ENCODE measurements around the gene SHBG. TPM values are rescaled to one million over a fixed set of nuclear protein-coding genes. Genes with fewer than 3 reads are reported as not detected.
"Not testable (repeated sequence)": the region's sequence is repeated elsewhere in the genome, so short reads cannot be mapped to it uniquely, and the experiment has no call there.

Gene SHBG, protein sequence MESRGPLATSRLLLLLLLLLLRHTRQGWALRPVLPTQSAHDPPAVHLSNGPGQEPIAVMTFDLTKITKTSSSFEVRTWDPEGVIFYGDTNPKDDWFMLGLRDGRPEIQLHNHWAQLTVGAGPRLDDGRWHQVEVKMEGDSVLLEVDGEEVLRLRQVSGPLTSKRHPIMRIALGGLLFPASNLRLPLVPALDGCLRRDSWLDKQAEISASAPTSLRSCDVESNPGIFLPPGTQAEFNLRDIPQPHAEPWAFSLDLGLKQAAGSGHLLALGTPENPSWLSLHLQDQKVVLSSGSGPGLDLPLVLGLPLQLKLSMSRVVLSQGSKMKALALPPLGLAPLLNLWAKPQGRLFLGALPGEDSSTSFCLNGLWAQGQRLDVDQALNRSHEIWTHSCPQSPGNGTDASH
- total RNA-seq (2014; rRNA removed; shearing (Covaris generic)) = 2.8 TPM in 1 of 2 replicates, not detected in the other

DNA sequence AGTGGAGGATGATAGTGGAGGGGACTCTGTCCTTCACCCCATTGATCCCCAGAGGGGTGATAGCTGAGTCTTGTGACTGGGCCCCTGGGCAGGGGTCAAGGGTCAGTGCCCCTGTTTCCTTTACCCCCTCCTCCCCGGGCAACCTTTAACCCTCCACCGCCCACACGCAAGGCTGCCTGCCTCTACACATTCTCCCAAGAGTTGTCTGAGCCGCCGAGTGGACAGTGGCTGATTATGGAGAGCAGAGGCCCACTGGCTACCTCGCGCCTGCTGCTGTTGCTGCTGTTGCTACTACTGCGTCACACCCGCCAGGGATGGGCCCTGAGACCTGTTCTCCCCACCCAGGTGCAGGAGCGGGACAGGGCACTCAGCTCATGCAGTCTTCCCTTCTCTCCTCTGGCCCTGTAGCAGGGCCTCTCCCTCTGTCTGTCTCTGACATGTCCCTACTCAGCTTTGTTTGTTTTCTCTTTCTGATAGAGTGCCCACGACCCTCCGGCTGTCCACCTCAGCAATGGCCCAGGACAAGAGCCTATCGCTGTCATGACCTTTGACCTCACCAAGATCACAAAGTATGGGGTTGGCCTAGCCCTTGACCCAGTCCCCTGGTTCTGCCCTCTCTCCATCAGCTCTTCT is at the start of gene SHBG:
Gene SHBG, plus strand, starts transcription at position 197 of the 633 bp plus-strand sequence. Its CDS starts 38 bp downstream, at position 235.
- DNase-seq (ENCODE audit: low spot score) = no peak

DNA sequence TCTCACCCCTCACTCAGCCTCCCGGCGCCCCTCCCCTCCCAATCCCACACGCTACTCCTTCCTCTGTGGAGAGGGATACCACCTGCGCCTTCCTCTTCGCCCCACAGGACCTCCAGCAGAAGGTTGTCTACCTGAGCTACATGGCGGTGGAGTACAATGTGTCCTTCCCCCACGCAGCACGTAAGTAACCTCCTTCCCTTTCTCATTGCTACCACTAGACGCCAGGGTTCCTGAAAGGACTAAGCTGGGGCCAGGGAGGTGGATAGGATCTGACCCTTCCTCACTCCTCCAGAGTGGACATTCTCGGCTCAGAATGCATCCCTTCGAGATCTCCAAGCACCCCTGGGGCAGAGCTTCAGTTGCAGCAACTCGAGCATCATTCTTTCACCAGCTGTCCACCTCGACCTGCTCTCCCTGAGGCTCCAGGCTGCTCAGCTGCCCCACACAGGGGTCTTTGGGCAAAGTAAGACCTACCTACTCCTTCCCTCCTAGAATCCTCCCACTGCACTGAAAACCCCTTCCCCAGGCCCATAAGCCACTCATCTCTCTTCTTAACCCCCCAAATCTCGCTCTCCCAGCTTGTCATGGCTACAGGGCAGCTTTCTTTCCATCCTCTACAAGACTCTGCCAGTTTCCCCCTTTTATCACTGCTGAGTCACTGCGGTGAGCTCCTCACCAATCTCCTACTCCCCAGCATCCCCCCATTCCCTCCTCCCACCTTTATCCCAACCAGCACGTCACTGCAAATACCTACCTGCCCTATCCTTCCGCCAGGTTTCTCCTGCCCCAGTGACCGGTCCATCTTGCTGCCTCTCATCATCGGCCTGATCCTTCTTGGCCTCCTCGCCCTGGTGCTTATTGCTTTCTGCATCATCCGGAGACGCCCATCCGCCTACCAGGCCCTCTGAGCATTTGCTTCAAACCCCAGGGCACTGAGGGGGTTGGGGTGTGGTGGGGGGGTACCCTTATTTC is 49.0 kb upstream of the SHBG start:
- peak; percentile 57 for DNase-seq (ENCODE audit: low spot score)

DNA sequence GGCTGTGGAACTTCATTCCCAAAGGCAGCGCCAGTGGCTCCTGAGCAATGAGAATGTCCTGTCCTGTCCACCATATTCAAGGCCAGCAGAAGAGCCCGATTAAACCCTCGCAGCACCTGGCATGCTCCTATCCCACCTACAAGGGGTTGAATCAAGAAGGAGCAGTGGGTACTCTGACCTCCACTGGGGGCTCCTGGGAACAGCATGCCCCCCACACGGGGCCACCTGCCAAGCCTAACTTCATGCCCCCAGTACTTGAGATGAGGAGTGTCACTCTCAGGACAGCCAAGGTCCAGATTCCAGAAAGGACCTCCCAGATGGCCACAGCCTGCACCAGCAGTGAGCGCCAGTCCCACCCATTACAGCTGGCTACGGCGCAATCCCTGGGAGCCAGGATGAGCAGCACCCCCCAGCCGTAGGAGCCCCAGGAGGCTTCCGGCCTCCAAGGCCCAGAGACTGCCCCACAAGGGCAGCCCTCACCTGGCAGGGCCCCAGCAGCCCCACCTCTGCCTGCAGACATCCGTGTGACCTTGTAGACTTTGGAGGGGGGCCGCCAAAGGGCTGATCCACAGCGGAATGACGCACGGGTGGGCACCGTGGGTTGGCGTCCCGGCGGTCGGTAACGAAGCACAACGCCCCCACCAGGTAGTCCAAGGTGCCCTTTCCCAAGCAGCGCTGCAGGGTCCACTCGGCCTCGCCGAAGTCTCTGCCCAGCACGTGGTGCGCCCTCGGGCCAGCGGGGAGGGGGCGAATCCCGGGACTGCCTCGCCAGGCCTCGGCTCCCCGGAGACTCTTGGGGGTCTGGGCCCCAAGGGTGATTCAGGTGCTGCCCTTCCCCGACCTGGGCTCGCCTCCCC is 47.3 kb upstream of the SHBG start:
- no peak for DNase-seq (ENCODE audit: low spot score)

DNA sequence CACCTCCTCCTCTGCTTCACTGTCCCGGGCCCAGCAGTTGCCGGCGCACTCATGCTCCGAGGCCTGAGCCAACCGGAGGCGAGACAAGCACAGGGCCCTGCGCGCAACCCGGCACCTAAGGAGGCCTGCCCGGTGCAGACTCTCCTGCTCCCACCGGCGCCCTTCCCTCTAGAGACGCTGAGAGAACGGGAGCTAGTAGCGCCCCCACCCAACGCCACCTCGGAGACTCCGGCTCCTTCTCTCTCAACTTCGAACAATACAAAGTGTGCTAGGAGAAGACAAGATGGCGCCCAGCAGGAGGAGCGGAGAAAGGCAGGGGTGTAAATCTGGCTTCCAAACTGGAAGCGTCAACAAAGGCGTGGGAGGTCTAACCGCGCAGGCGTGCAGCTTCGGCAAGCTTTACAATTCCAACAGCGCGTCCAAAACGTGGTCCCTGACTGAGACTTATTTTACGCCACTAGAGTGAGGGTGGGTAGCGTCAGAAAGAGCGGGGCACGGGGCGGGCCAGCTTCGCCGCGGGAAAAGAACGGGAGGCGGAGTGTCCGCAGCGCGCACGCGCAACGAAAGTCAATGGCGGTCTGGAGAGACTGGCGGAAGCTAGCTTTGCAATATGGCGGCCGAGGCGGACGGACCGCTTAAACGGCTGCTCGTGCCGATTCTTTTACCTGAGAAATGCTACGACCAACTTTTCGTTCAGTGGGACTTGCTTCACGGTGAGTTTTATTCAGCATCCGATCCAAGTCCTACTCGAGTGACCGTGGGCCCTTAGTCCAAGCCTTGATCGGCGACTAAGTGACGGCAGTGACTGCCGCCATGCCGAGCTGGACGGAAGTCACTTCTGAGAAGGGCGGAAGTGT is 46.5 kb upstream of the SHBG start, which contains the start of gene MPDU1:
Gene MPDU1, plus strand, starts transcription at position 600 of the 857 bp plus-strand sequence. Its CDS starts 11 bp downstream, at position 611.
- peak; percentile 93 for DNase-seq (ENCODE audit: low spot score)

DNA sequence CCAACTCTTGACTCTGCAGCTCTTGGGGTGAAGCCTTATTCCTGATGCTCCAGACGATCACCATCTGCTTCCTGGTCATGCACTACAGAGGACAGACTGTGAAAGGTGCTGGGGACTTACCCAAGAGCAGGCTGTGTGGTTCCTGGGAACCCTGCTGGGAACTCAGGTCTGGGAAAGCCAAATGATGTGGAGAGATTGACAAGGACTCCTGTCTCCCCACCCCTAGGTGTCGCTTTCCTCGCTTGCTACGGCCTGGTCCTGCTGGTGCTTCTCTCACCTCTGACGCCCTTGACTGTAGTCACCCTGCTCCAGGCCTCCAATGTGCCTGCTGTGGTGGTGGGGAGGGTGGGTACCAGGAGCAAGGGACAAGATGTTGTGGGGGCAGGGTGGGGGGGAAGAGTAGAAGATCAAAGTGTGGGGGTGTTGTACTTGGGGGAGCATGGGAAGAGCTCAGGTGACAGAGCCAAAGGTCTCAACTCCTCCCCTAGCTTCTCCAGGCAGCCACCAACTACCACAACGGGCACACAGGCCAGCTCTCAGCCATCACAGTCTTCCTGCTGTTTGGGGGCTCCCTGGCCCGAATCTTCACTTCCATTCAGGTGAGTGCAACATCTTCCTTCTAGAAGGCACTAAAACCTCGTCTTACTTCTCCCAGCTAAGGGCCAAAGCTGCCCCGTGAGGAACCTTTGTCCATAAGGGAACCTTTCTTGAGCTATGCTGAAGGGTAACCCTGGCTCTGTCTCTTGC is 43.1 kb upstream of the SHBG start:
- peak; percentile 45 for DNase-seq (ENCODE audit: low spot score)

DNA sequence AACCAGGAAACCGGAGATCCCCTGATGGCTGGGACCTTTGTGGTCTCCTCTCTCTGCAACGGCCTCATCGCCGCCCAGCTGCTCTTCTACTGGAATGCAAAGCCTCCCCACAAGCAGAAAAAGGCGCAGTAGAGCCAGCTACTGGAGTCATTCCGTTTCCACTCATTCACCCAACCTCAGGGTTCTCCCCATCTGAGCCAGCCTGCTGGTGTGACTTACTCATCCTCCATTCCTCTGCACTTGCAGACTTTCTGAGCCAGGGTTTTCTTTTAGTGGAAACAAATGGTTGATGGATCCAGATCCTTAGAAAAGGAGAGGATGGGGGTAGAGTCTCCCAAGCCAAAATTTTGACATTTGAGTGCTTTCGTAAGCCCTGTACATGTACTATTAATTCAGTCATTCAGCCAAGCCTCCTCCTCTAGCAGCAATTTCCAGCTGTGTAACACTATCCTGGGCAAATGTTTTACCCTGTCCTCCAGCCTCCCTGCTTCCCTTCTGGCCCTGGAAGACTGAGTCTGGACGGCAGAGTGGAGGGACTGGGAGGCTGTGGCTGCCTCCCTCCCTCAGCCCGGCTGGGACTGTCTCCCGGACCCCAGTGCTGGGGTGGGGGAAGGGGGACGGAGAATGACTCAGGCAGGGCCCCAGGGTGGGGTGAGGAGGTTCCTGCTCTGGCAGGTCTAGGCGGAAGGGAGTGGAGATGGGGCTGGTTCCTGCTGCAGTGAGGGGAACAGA is 42.3 kb upstream of the SHBG start:
- DNase-seq (ENCODE audit: low spot score) = peak; percentile 93

DNA sequence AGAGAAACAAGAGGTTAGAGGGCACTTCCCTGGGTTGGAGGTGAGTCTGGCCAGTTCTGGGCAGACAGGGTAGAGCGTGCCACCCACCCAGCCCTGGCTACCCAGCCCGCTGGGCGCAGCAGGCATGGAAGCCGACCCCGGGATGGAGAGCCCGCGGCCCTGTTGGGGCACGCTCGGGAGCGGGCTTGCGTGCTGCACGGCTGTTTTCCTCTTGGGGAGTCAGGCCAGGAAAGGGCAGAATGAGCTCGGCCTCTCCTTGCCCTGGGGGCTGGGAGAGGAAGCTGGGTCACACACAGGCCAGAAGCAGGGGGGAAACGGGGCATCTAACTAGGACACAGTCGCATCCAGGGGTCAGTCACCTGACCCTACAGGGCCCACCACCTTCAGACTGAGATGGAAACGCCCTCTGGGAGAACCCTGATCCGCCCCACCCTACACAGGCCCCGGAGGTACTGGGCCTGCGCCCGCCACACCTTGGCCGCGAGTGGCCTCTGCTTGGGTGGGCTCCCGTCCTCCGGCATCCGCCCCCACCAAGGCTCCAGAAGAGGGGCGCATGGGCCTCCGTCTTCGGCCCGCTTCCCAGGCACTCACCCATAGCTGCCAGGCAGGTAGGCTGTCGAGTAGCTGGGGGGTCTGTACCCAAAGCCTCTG is 41.3 kb upstream of the SHBG start:
- DNase-seq (ENCODE audit: low spot score) = no peak

DNA sequence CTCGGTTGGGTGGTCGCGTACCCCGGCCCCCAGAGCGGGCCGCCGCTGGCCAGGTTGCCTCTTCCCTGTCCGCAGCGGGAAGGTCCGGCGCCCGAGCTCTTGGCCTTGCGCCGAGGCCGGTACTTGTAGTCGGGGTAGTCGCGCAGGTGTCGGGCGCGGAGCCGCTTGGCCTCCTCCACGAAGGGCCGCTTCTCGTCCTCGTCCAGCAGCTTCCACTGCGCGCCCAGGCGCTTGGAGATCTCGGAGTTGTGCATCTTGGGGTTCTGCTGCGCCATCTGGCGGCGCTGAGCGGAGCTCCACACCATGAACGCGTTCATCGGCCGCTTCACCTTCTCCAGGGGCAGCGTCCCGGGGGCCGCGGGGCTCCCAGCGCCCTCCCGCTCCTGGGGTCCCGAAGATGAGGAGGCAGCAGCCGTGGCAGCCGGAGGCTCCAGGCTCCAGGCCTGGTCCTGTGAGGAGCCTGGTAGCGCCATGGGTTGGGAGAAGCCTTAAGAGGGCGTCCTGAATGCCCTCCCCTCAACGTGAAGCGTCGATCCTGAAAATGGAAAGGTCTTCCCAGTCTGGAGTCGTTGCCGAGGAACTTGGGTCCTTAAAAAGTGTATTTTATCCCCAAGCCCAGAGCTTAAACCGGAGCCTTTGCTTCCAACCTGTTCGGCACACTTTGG is 40.6 kb upstream of the SHBG start:
- no peak for DNase-seq (ENCODE audit: low spot score)

DNA sequence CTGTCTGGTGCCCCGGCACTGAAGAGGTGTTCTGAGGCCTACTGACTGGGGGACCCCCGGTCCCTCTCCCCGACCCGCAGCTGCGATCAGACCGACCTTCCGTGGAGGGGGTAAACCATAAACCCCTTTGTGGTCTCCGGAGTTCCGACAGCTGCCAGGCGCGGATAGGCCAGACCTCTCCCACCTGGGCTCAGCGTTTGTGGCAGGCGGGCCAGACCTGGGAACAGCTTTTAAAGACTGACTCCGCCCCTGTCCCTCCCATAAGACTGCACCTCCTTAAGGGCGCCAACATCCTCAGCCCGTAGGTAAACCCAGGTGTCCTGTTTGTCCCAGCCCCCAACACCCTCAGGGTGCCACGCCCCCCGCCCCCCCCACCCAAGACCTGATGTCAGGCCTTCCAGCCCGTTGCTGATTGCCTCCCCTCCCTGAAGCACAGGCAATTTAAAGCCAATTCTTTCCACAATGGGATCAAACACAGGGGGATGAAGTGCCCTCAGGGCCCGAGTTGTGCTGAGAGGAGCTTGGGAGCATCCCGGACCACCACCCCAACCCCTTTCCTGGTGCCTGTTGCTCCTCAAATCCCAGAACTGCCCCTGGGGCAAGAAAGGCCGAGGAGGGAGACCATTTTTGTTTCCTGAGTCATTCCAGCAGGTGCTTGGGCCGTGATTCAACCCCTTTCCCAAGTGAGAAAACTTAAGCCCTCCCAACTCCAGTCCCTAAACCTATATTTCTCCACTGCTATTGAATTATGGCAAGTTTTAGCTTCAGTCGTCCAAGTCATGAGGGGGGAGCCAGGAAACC is 39.8 kb upstream of the SHBG start, which contains the start of gene SOX15:
Gene SOX15, minus strand, starts transcription at position 204 of the 801 bp plus-strand sequence. CDS start 418 bp downstream, outside the sequence.
- DNase-seq (ENCODE audit: low spot score) = peak; percentile 73

DNA sequence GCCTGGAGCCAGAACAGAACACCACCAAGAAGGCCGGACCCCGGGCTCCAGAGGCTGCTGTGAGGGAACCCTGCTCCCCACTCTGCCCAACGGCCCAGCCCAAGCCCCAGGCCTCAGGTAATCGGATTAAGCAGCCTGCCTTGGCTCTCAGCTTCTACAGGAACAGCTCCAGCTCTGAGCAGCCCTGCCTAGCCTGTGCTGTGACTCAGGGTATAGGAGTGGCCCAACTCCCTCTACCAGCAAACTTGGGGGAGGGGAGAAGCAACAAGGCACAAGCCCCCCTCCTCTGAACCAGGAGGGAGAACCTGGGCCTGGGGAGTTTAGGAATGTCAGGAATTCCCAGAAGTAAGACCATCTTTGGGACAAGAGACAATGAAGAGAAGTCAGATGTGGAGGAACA is 39.2 kb upstream of the SHBG start:
- peak; percentile 78 for DNase-seq (ENCODE audit: low spot score)

DNA sequence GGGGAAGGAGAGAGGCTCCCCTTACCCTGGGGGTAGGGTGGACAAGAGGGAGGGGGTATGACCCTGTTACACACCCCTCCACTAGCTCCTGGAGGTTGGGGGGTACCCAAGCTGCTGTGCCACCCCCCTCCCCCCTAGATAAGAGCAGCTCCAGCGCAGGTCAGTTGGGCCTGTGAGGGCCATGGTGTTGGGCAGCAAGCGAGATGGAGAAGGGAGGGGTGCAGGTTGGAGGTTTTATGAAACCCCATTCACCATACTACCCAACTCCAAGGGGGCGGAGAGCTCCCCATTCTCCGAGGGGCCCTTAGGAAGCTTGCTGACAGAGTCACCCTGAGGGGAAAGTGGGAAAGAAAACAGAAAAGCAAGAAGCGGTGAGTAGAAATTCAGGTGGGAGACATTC is 38.3 kb upstream of the SHBG start:
- no peak for DNase-seq (ENCODE audit: low spot score)

DNA sequence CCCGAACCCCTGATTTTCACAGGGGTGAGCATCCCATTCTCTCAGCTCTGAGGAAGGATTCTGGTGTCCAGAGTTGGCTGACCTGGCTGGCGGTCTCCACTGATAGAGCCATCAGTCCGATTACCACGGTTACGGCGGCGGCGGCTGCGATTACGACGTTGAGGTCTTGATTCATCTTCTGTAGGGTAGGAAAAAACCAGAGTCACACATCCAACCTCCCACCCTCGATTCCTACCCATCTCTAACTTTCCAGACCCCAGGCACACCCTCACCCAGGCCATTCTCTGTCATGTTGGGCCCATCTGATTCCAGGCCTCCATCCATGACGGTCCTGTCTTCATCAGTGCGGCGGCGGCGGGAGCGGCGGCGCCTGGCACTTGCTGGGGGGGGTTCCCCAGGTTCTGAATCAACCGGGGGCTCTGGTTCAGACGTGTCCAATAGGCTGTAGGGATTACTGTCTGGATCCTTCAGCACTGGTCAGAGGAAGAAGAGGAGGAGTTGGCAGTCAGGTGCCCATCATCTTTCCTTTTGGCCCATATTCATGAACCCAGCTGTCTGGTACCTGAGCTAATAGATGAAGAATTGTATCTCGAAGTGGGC is 37.4 kb upstream of the SHBG start:
- no peak for DNase-seq (ENCODE audit: low spot score)

DNA sequence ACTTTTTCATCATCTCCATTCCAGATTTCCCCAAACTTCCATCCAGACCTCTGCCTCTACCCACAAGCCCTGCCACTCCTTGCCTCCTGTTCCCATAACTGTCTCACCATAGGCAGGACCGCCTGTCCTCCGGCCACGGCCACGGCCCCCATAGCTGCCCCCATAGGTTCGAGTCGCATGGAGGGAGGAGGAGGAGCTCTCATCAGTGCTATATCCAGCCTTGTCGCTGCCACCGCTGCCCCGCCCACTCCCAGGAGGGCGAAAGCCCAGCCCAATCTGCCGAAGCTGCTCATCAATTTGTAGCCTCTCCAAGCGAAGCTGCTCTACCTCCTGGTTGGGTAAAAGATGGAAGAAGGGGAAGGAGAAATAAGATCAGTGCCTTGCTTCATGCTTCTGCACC is 36.6 kb upstream of the SHBG start:
- no peak for DNase-seq (ENCODE audit: low spot score)

DNA sequence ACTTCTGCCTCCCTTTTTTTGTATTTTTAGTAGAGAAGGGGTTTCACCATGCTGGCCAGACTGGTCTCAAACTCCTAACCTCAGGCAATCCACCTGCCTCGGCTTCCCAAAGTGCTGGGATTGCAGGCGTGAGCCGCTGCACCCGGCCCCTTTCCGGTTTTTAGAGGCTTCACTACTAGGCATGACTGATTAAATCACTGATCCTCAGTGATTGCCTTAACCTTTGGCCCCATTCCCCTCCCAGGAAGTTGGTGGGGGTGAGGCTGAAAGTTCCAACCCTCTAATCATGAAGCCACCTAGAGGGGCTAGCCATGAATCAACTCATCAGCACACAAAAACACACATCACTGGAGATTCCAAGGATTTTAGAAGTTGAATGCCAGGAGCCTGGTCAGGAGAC is 32.4 kb upstream of the SHBG start:
- DNase-seq (ENCODE audit: low spot score) = not testable (repeated sequence)

DNA sequence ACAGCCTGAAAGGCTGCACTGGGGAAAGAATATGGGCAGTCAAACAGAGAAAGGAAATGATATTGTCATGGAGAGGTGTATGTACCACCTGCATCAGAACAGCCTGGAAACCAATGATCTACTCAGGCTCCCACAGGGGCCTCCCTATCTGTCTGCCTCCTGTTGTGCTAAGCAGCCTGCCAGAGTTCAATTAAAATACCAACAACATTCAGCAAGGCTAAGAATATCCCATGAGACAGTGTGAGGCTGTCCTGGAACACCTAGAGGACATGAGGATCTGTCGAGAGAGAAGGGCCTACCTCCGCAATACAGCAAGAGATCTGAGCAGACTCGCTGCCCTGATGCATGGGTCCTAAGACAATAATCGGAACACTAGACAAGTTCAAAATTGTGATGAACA is 23.7 kb upstream of the SHBG start:
- no peak for DNase-seq (ENCODE audit: low spot score)

DNA sequence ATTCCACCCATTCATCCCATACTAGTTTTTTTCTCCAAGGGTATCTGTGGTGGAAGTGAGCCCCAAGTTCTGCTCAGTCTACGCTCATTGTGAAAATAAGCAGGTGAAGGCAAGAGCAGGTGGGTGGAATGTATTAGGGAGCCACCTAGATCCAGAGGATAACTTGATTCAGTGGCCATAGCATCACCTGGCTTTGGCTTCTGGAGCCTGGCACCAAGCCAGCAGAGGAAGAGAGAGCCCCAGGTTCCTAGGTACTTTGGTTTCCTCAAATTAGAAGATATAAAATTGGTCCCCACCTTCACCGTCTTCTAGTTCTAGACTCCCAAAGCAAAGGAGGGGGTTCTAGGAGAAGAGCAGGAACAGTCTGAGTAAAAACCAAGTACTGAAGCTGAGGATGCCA is 19.3 kb upstream of the SHBG start:
- DNase-seq (ENCODE audit: low spot score) = no peak
